ENCODE data around the gene TMED7.

TMED7 gene

GRCh38 chr5:115661101-115661500, 35.3 kb upstream of the TMED7 start:
- H3K4me1 ChIP-seq = no peaks in the 10 kb centered on the region
- no peaks in the 10 kb centered on the region for H3K9me3 ChIP-seq
- no peaks in the 10 kb centered on the region for H3K27me3 ChIP-seq
- H3K36me3 ChIP-seq = no peaks in the 10 kb centered on the region
- no peak overlapping the region for H3K4me3 ChIP-seq (ENCODE audit: low read depth, low read length)
- no peak for TF ChIP-seq CTCF (IDR thresholded peaks at IDR 0.05; ENCODE audit: low read depth, low read length)
- DNase-seq = no peak

- TF ChIP-seq CTCF (IDR thresholded peaks at IDR 0.05; ENCODE audit: low read depth, low read length) = no peak
- no peak for DNase-seq
- no peak overlapping the region for H3K4me3 ChIP-seq (ENCODE audit: low read depth, low read length)
- H3K9me3 ChIP-seq = no peaks in the 10 kb centered on the region
- H3K36me3 ChIP-seq = no peaks in the 10 kb centered on the region
- H3K27me3 ChIP-seq = no peaks in the 10 kb centered on the region
- no peaks in the 10 kb centered on the region for H3K4me1 ChIP-seq
Measured at GRCh38 chr5:115657881-115658233, 32.0 kb upstream of the TMED7 start.

- no peak for TF ChIP-seq CTCF (IDR thresholded peaks at IDR 0.05; ENCODE audit: low read depth, low read length)
- no peak for DNase-seq
Measured at GRCh38 chr5:115657125-115657880, 31.5 kb upstream of the TMED7 start.

GRCh38 chr5:115656404-115656803, 30.6 kb upstream of the TMED7 start:
- H3K4me3 ChIP-seq (ENCODE audit: low read depth, low read length) = no peak overlapping the region
- H3K9me3 ChIP-seq = no peaks in the 10 kb centered on the region
- DNase-seq = no peak
- no peaks in the 10 kb centered on the region for H3K4me1 ChIP-seq
- no peaks in the 10 kb centered on the region for H3K27me3 ChIP-seq
- no peaks in the 10 kb centered on the region for H3K36me3 ChIP-seq
- TF ChIP-seq CTCF (IDR thresholded peaks at IDR 0.05; ENCODE audit: low read depth, low read length) = no peak

More at GRCh38 chr5:115657125-115657880, 31.5 kb upstream of the TMED7 start:
- H3K27me3 ChIP-seq = no peaks in the 10 kb centered on the region
- H3K36me3 ChIP-seq = no peaks in the 10 kb centered on the region
- no peak overlapping the region for H3K4me3 ChIP-seq (ENCODE audit: low read depth, low read length)
- no peaks in the 10 kb centered on the region for H3K9me3 ChIP-seq
- no peaks in the 10 kb centered on the region for H3K4me1 ChIP-seq

- H3K36me3 ChIP-seq = no peaks in the 10 kb centered on the region
- no peak for DNase-seq
- no peaks in the 10 kb centered on the region for H3K4me1 ChIP-seq
- no peak for TF ChIP-seq CTCF (IDR thresholded peaks at IDR 0.05; ENCODE audit: low read depth, low read length)
- no peak overlapping the region for H3K4me3 ChIP-seq (ENCODE audit: low read depth, low read length)
- H3K9me3 ChIP-seq = no peaks in the 10 kb centered on the region
- H3K27me3 ChIP-seq = no peaks in the 10 kb centered on the region
Measured at GRCh38 chr5:115655994-115656393, 30.2 kb upstream of the TMED7 start.

GRCh38 chr5:115649541-115649940, 23.7 kb upstream of the TMED7 start:
- Histone ChIP-seq H3K4me1 (no peaks in the 10 kb centered on the region), H3K36me3 (no peaks in the 10 kb centered on the region), H3K9me3 (no peaks in the 10 kb centered on the region), H3K27me3 (peaks cover 8% of the 10 kb centered on the region), H3K4me3 (ENCODE audit: low read depth, low read length) (no peak overlapping the region)
- no peak for TF ChIP-seq CTCF (IDR thresholded peaks at IDR 0.05; ENCODE audit: low read depth, low read length)
- DNase-seq = no peak

Data from BE2C (cell line).